SH-SY5Y (cell line): ENCODE data around the gene AGBL3.

Experiments used
- GATA2 ChIP-seq: IDR thresholded peaks from 2 replicates; pipeline ENCODE4 v1.6.1; 2011; ENCODE audit warnings: mild to moderate bottlenecking, low read depth, low read length
- GATA3 ChIP-seq: IDR thresholded peaks from 2 replicates; pipeline ENCODE4 v1.6.1; 2011; ENCODE audit warnings: low read depth, mild to moderate bottlenecking, low read length, moderate library complexity

Gene AGBL3

GRCh38 chr7:135079068-135079467, 92.8 kb downstream of the AGBL3 start:
- TF ChIP-seq GATA2 (no peak), GATA3 (no peak)

GRCh38 chr7:135083005-135083404, 96.7 kb downstream of the AGBL3 start:
- TF ChIP-seq GATA3: no peak
- no peak for TF ChIP-seq GATA2

- no peak for TF ChIP-seq GATA3
- TF ChIP-seq GATA2: no peak
Observed at GRCh38 chr7:135088566-135088965, 102.3 kb downstream of the AGBL3 start.

GRCh38 chr7:135091717-135092116, 105.4 kb downstream of the AGBL3 start:
- TF ChIP-seq GATA3: no peak

- TF ChIP-seq GATA3 (no peak), GATA2 (no peak)
Observed at GRCh38 chr7:135094472-135095237, 108.3 kb downstream of the AGBL3 start.

- no peak for TF ChIP-seq GATA2
- TF ChIP-seq GATA3: no peak
Observed at GRCh38 chr7:135095450-135095849, 109.1 kb downstream of the AGBL3 start.

- no peak for TF ChIP-seq GATA2
- TF ChIP-seq GATA3: no peak
Observed at GRCh38 chr7:135098391-135098790, 112.1 kb downstream of the AGBL3 start.

GRCh38 chr7:135100856-135101255, 114.5 kb downstream of the AGBL3 start:
- TF ChIP-seq GATA2 (no peak), GATA3 (no peak)

GRCh38 chr7:135102372-135102771, 116.1 kb downstream of the AGBL3 start:
- no peak for TF ChIP-seq GATA3
- TF ChIP-seq GATA2: no peak

GRCh38 chr7:135109562-135109961, 123.3 kb downstream of the AGBL3 start:
- no peak for TF ChIP-seq GATA3
- TF ChIP-seq GATA2: no peak

- TF ChIP-seq GATA3 (no peak), GATA2 (no peak)
Observed at GRCh38 chr7:135109976-135110375, 123.7 kb downstream of the AGBL3 start.

- TF ChIP-seq GATA2 (no peak), GATA3 (no peak)
Observed at GRCh38 chr7:135111379-135111778, 125.1 kb downstream of the AGBL3 start.

- TF ChIP-seq GATA3 (no peak), GATA2 (no peak)
Observed at GRCh38 chr7:135114622-135115021, 128.3 kb downstream of the AGBL3 start.

- no peak for TF ChIP-seq GATA2
- no peak for TF ChIP-seq GATA3
Observed at GRCh38 chr7:135117096-135117495, 130.8 kb downstream of the AGBL3 start.

- no peak for TF ChIP-seq GATA2
- no peak for TF ChIP-seq GATA3
Observed at GRCh38 chr7:135121868-135122267, 135.6 kb downstream of the AGBL3 start.

- TF ChIP-seq GATA3 (no peak), GATA2 (no peak)
Observed at GRCh38 chr7:135128931-135129330, 142.6 kb downstream of the AGBL3 start.
